Keratinocyte (primary cell): ENCODE results near the gene NDUFV1. TPM values are rescaled to one million over a fixed set of nuclear protein-coding genes. Genes with fewer than 3 reads are reported as not detected.
"Not testable (repeated sequence)": the region's sequence is repeated elsewhere in the genome, so short reads cannot be mapped to it uniquely, and the experiment has no call there.

Experiments used
- DNase-seq: peaks from one replicate; pipeline ENCODE4 v3.0.0-alpha.2; 2011; ENCODE audit warnings: low read depth, missing footprints, low spot score
- FAIRE-seq: peaks from 2 replicates; lab custom pipeline; 2011; peaks lifted over from hg19 to GRCh38; lab: Jason Lieb, UNC
- H2AFZ ChIP-seq: 2 replicates; pipeline ENCODE4 v1.6.0; 2012; ENCODE audit warnings: low read length, control low read depth, inconsistent platforms; ENCODE audit not compliant: control insufficient read depth
- H3K27ac ChIP-seq: 2 replicates; pipeline ENCODE4 v1.5.1; 2011; ENCODE audit warnings: low read length; ENCODE audit not compliant: control insufficient read depth, insufficient read depth
- H3K27me3 ChIP-seq: 3 replicates; pipeline ENCODE4 v1.6.0; 2011; ENCODE audit warnings: low read length; ENCODE audit not compliant: control insufficient read depth, insufficient read depth; ENCODE audit errors: extremely low read depth
- H3K36me3 ChIP-seq, 2 experiments: 2 replicates in 1 of 2; 3 replicates in 1 of 2; pipeline ENCODE4 v1.5.1; 2011; ENCODE audit warnings: low read length in 2 of 2, mild to moderate bottlenecking in 1 of 2; ENCODE audit not compliant: control insufficient read depth in 2 of 2, insufficient read depth in 2 of 2; ENCODE audit errors: extremely low read depth in 1 of 2
- H3K4me1 ChIP-seq: 3 replicates; pipeline ENCODE4 v1.5.1; 2011; ENCODE audit warnings: low read length; ENCODE audit not compliant: control insufficient read depth, insufficient read depth; ENCODE audit errors: extremely low read depth
- H3K4me2 ChIP-seq: 3 replicates; pipeline ENCODE4 v1.6.0; 2011; ENCODE audit warnings: low read depth, low read length; ENCODE audit not compliant: control insufficient read depth, insufficient read depth; ENCODE audit errors: extremely low read depth
- H3K4me3 ChIP-seq, 3 experiments: fragments of 200-600 bp in 1 of 3; sonication (generic) in 1 of 3; 2 replicates in 2 of 3; 3 replicates in 1 of 3; pipeline ENCODE4 v1.5.1; 2011 to 2016; ENCODE audit warnings: low read length in 3 of 3, mild to moderate bottlenecking in 3 of 3, control low read depth in 2 of 3, inconsistent platforms in 1 of 3, low read depth in 1 of 3, mixed read lengths in 1 of 3, mixed run types in 1 of 3, moderate library complexity in 1 of 3; ENCODE audit not compliant: control insufficient read depth in 2 of 3, insufficient read depth in 2 of 3; ENCODE audit errors: extremely low read depth in 1 of 3
- H3K79me2 ChIP-seq: 2 replicates; pipeline ENCODE4 v1.6.0; 2012; ENCODE audit warnings: low read length; ENCODE audit not compliant: control insufficient read depth, insufficient read depth
- H3K9ac ChIP-seq: 3 replicates; pipeline ENCODE4 v1.6.0; 2011; ENCODE audit warnings: low read length; ENCODE audit not compliant: control insufficient read depth, insufficient read depth; ENCODE audit errors: extremely low read depth
- H3K9me1 ChIP-seq: 3 replicates; pipeline ENCODE4 v1.6.0; 2011; ENCODE audit warnings: low read length; ENCODE audit not compliant: control insufficient read depth, insufficient read depth; ENCODE audit errors: extremely low read depth
- H3K9me3 ChIP-seq: 2 replicates; pipeline ENCODE4 v1.5.1; 2012; ENCODE audit warnings: low read depth, low read length; ENCODE audit not compliant: control insufficient read depth
- H4K20me1 ChIP-seq: 3 replicates; pipeline ENCODE4 v1.6.0; 2011; ENCODE audit warnings: low read length; ENCODE audit not compliant: control insufficient read depth, insufficient read depth; ENCODE audit errors: extremely low read depth
- CTCF ChIP-seq, 3 experiments: IDR thresholded peaks in 1 of 3; conservative IDR thresholded peaks in 1 of 3; optimal IDR thresholded peaks in 1 of 3; 2 replicates in 2 of 3; 3 replicates in 1 of 3; pipeline versions ENCODE3 to v1.5.1; 2011; ENCODE audit warnings: low read length in 3 of 3, mild to moderate bottlenecking in 3 of 3, moderate library complexity in 2 of 3, control low read depth in 1 of 3, inconsistent platforms in 1 of 3; ENCODE audit not compliant: insufficient read depth in 2 of 3; ENCODE audit errors: extremely low read depth in 1 of 3
- EZH2 ChIP-seq: IDR thresholded peaks from one replicate; pipeline ENCODE4 v1.6.1; 2012; ENCODE audit warnings: inconsistent platforms, mild to moderate bottlenecking, low read length, moderate library complexity
- dilution Hi-C: fragments of 300-500 bp; cut with MboI; formaldehyde crosslinking; loops from one replicate; pipeline ENCODE4 v1.7.0; 2020; ENCODE audit warnings: low sequenced_read_pairs; ENCODE audit not compliant: extremely low pct_ligation_motif_present
- polyA plus RNA-seq, 5 experiments: library from polyadenylated mRNA; depleted of rRNA in 3 of 5; stranded (reverse) in 3 of 5; stranded (forward) in 1 of 5; unstranded in 1 of 5; fragments of >200 nt; gene quantifications; 1 replicate in 1 of 5; 2 replicates in 3 of 5; 3 replicates in 1 of 5; pipeline versions ENCODE4 v1.2.1 to v1.2.3, GENCODE V29; 2011 to 2012; ENCODE audit warnings: missing spikeins in 2 of 5, low read depth in 1 of 5, low replicate concordance in 1 of 5

NDUFV1 gene
- polyA plus RNA-seq, 1 donor (not counting 4 experiments of a cell fraction or from before 2014, with no cell fraction given), result 102 TPM

- H3K36me3 ChIP-seq, result no peaks in the 10 kb centered on the region
- H3K79me2 ChIP-seq, result no peaks in the 10 kb centered on the region
- no peaks in the 10 kb centered on the region for H4K20me1 ChIP-seq
- no peak overlapping the region for H3K4me3 ChIP-seq
- TF ChIP-seq CTCF (optimal IDR thresholded peaks at IDR 0.05 in 1 of 3, IDR thresholded peaks at IDR 0.05 in 1 of 3, conservative IDR thresholded peaks at IDR 0.05 in 1 of 3; ENCODE audit: extremely low read depth in 1 of 3, insufficient read depth in 2 of 3, low read length in 3 of 3) (no peak), EZH2 (no peak)
- H3K27ac ChIP-seq, result no peak overlapping the region
- no peak overlapping the region for H3K9ac ChIP-seq
- H3K9me3 ChIP-seq, result no peaks in the 10 kb centered on the region
- no peak for FAIRE-seq
- dilution Hi-C loops, result no loop called here
- H3K4me2 ChIP-seq, result no peak overlapping the region
- H2AFZ ChIP-seq, result no peak overlapping the region
- peaks cover 11% of the 10 kb centered on the region for H3K27me3 ChIP-seq
- H3K4me1 ChIP-seq, result peaks cover 4% of the 10 kb centered on the region
- DNase-seq, result no peak
- no peaks in the 10 kb centered on the region for H3K9me1 ChIP-seq
These were observed 30.2 kb downstream of the NDUFV1 start for GRCh38 chr11:67636962-67637361.

- dilution Hi-C loops, H3K9ac ChIP-seq, FAIRE-seq, H3K27ac ChIP-seq, H3K9me3 ChIP-seq, H3K79me2 ChIP-seq, H3K4me3 ChIP-seq, H3K4me2 ChIP-seq, H2AFZ ChIP-seq, H4K20me1 ChIP-seq, DNase-seq, H3K4me1 ChIP-seq, H3K36me3 ChIP-seq, H3K9me1 ChIP-seq: not testable (repeated sequence)
- H3K27me3 ChIP-seq, result peaks cover 11% of the 10 kb centered on the region
These were observed 30.7 kb downstream of the NDUFV1 start for GRCh38 chr11:67637441-67637840.
